Heart right ventricle (tissue), 16 donors: ENCODE data around the gene GMEB1. TPM values are rescaled to one million over a fixed set of nuclear protein-coding genes. Genes with fewer than 3 reads are reported as not detected.
A peak's percentile ranks its signal among the peaks of the same experiment; 100 is the strongest.
"Not testable (repeated sequence)": the region's sequence is repeated elsewhere in the genome, so short reads cannot be mapped to it uniquely, and the experiment has no call there.

Source experiments
- ATAC-seq, 8 donors: fragments of 200-7000 bp; cut with Tn5 transposase; one replicate each; pipeline ENCODE4 v1.9.1; 2020; ENCODE audit warnings: mild to moderate bottlenecking in 8 of 8, moderate library complexity in 8 of 8, moderate number of reproducible peaks in 1 of 8
- DNase-seq, 2 donors: peaks; one replicate each; pipeline ENCODE4 v3.0.0-alpha.2; 2020
- H3K27ac ChIP-seq, 10 donors: fragments of 200-600 bp; sonication (generic) in 2 of 10; one replicate each; pipeline versions ENCODE4 v1.5.0 to v1.8.0; 2020 to 2022; ENCODE audit warnings: mild to moderate bottlenecking in 3 of 10
- H3K27me3 ChIP-seq, 7 donors: fragments of 200-600 bp; one replicate each; pipeline ENCODE4 v1.8.0; 2021 to 2022; ENCODE audit warnings: mild to moderate bottlenecking in 2 of 7
- H3K36me3 ChIP-seq, 9 donors: fragments of 200-600 bp; sonication (generic) in 1 of 9; one replicate each; pipeline versions ENCODE4 v1.5.0 to v1.8.0; 2020 to 2022; ENCODE audit warnings: mild to moderate bottlenecking in 2 of 9
- H3K4me1 ChIP-seq, 9 donors: fragments of 200-600 bp; sonication (generic) in 1 of 9; one replicate each; pipeline versions ENCODE4 v1.5.0 to v1.8.0; 2020 to 2022; ENCODE audit warnings: mild to moderate bottlenecking in 4 of 9
- H3K4me3 ChIP-seq, 10 donors: fragments of 200-600 bp; sonication (generic) in 2 of 10; one replicate each; pipeline versions ENCODE4 v1.5.0 to v1.8.0; 2020 to 2022; ENCODE audit warnings: mild to moderate bottlenecking in 7 of 10, moderate library complexity in 2 of 10
- H3K9me3 ChIP-seq, 11 donors: fragments of 200-600 bp in 10 of 11; sonication (generic) in 2 of 11; one replicate each; pipeline versions ENCODE4 v1.5.0 to v1.8.0; 2013 to 2022; ENCODE audit warnings: mild to moderate bottlenecking in 2 of 11, control low read depth in 1 of 11, moderate library complexity in 1 of 11
- CTCF ChIP-seq, 9 donors: fragments of 200-600 bp; sonication (generic) in 2 of 9; IDR thresholded peaks; one replicate each; pipeline versions ENCODE4 v1.5.0 to v1.8.0; 2021 to 2022; ENCODE audit warnings: antibody characterized with exemption in 9 of 9, mild to moderate bottlenecking in 5 of 9, moderate library complexity in 1 of 9
- WGBS, 2 donors: extraction: QIAGEN DNeasy Blood & Tissue Kit; methylation state at CpG; one replicate each; pipeline ENCODE4 v1.1.7; 2013; ENCODE audit warnings: inconsistent platforms in 1 of 2; 5-methylcytosine and 5-hydroxymethylcytosine counted together
- intact Hi-C, 10 donors: fragments of 100-400 bp; cut with DNase I; formaldehyde crosslinking; loops; one replicate each; pipeline versions ENCODE4 v1.11.1 to v1.14.2; 2022
- polyA plus RNA-seq, 2 donors: library from polyadenylated mRNA; stranded (reverse); fragments of 200-250 nt; gene quantifications; one replicate each; pipeline ENCODE4 v1.2.3, GENCODE V29; 2013
- total RNA-seq, 10 donors: library from RNA; stranded (reverse); fragmentation: NEBNext Ultra II Directional in 3 of 10; extraction: Animal tissue kit (Norgen Biotek cat#: 25700) in 3 of 10; gene quantifications; one replicate each; pipeline versions ENCODE4 v1.2.1 to v1.2.4, GENCODE V29; 2021 to 2023
- donor health status: Arrhythmogenic right ventricular cardiomyopathy.
- donor health status: ischemic (EF 13 %, LVEDD 7.1; RV severe dilation, severe dysfunction).
- donor health status: healthy with polysubstance abuse.
- donor health status: DM: no; HTN: yes; CAD: no.
- donor health status: DM: no; HTN: no; CAD: no.
- donor health status: ischemic (EF 25% LVEDD 6.9; RV normal size, moderate dysfunction).
- donor health status: ischemic (EF 25% LVEDD 5.7; RV mildly dilated, moderate dysfunction).
- donor health status: healthy.
- donor health status: DM: yes; HTN: yes; CAD: no.
- donor health status: Ischemic cardiomyopathy.
- donor health status: ischemic (EF 35%, LVEDD 5.7; RV mildly dilated, moderate dysfunction).
- donor health status: nonischemic (EF 11% LVEDD 7.7; RV severe dilation, severe dysfunction).
- donor health status: DM: yes; HTN: yes; CAD: no.
- donor health status: PGD.
- donor health status: ischemic (EF 29% LVEDD 5.4; RV normal size, mild dysfunction).
- donor health status: nonischemic (EF 23%, LVEDD 6.1; RV moderate dilation, normal function).

Gene GMEB1
- total and polyA plus RNA-seq, 12 donors, result 2.0 to 7.4 (median 6.3) TPM

- no peak overlapping the region for H3K4me3 ChIP-seq
- ATAC-seq (no peak), DNase-seq (no peak)
- no peaks in the 10 kb centered on the region for H3K9me3 ChIP-seq
- 76 to 78% methylated on average over 7 of the region's 7 CpGs for WGBS, 2 donors
- no peaks in the 10 kb centered on the region for H3K36me3 ChIP-seq
- TF ChIP-seq CTCF (IDR thresholded peaks at IDR 0.05), result no peak
- H3K27me3 ChIP-seq, result no peaks in the 10 kb centered on the region
- H3K27ac ChIP-seq, result no peak overlapping the region
- intact Hi-C loops, result loop anchor here in 1 of 10 donors (10.0 kb wide), 1 partner anchor 61 kb away; no protein-coding TSS in a partner anchor
- H3K4me1 ChIP-seq, result peaks cover 5 to 14% (median 11%) of the 10 kb centered on the region in 9 donors
These were observed 4.6 kb upstream of the GMEB1 start for GRCh38 chr1:28663871-28664470.

DNA sequence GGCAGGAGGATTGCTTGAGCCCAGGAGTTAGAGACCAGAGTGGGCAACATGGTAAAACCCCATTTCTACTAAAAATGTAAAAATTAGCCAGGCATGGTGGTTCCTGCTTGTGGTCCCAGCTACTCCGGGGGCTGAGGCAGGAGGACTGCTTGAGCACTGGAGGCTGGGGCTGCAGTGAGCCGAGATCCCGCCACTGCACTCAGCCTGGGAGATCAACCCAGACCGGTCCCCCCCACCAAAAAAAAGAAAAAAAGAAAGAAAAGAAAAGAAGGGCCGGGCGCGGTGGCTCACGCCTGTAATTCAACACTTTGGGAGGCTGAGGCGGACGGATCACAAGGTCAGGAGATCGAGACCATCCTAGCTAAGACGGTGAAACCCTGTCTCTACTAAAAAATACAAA, 1.8 kb upstream of the GMEB1 start:
- TF ChIP-seq CTCF (IDR thresholded peaks at IDR 0.05), result no peak
- no peak overlapping the region for H3K27ac ChIP-seq
- H3K36me3 ChIP-seq, result no peaks in the 10 kb centered on the region
- peaks cover 5 to 26% (median 18%) of the 10 kb centered on the region in 9 donors for H3K4me1 ChIP-seq
- no peak overlapping the region for H3K4me3 ChIP-seq
- DNase-seq (no peak), ATAC-seq (no peak)
- no peaks in the 10 kb centered on the region for H3K9me3 ChIP-seq
- no peaks in the 10 kb centered on the region for H3K27me3 ChIP-seq
- WGBS, 2 donors, result 98% methylated on average over 12 of the region's 12 CpGs
- intact Hi-C loops, result loop anchor here in 1 of 10 donors (10.0 kb wide), 1 partner anchor 58 kb away; no protein-coding TSS in a partner anchor

GRCh38 chr1:28668956-28669723, 556 bp downstream of the GMEB1 start:
- peaks cover 5 to 26% (median 18%) of the 10 kb centered on the region in 9 donors for H3K4me1 ChIP-seq
- H3K27me3 ChIP-seq, result no peaks in the 10 kb centered on the region
- no peaks in the 10 kb centered on the region for H3K9me3 ChIP-seq
- 1% methylated on average over 46 to 63 of the region's 63 CpGs for whole genome bisulfite sequencing, 2 donors
- no peaks in the 10 kb centered on the region for H3K36me3 ChIP-seq
- ATAC-seq (peak; percentile 55 to 86 (median 75)), DNase-seq (peak; percentile 57 to 73)
- H3K27ac ChIP-seq, result peak overlapping the region; percentile 98 to 100 (median 100)
- TF ChIP-seq CTCF (IDR thresholded peaks at IDR 0.05), result no peak
- peak overlapping the region; percentile 93 to 100 (median 98) for H3K4me3 ChIP-seq
- intact Hi-C loops, result loop anchor here in 5 of 10 donors (1.0 to 10.0 kb wide), 3 partner anchors 21 to 56 kb away; partner anchors contain the start of genes RNU11 (in 2 of the 5) and TAF12 (in 2 of the 5)

GRCh38 chr1:28671254-28671780, 2.7 kb downstream of the GMEB1 start:
- Histone ChIP-seq H3K27me3 (no peaks in the 10 kb centered on the region), H3K27ac (no peak overlapping the region), H3K36me3 (no peaks in the 10 kb centered on the region), H3K4me3 (no peak overlapping the region), H3K9me3 (no peaks in the 10 kb centered on the region), H3K4me1 (peaks cover 5 to 35% (median 18%) of the 10 kb centered on the region in 9 donors)
- TF ChIP-seq CTCF (IDR thresholded peaks at IDR 0.05), result no peak
- DNase-seq (no peak), ATAC-seq (no peak)
- intact Hi-C loops, result no loop called here
- WGBS, 2 donors, result 94 to 97% methylated on average over 20 of the region's 20 CpGs

DNA sequence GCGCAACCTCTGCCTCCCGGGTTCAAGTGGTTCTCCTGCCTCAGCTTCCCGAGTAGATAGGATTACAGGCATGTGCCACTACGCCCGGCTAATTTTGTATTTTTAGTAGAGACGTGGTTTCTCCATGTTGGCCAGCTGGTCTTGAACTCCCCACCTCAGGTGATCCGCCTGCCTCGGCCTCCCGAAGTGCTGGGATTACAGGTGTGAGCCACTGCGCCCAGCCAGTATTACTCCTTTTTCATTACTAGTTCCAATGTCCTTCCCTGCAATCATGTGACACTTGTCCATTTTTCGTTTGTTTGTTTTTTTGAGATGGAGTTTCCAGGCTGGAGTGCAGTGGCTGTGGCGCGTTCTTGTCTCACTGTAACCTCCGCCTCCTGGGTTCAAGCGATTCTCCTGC, 4.4 kb downstream of the GMEB1 start:
- DNase-seq, H3K9me3 ChIP-seq, H3K36me3 ChIP-seq, H3K27ac ChIP-seq, intact Hi-C loops, H3K4me3 ChIP-seq, H3K27me3 ChIP-seq, ATAC-seq: not testable (repeated sequence)
- H3K4me1 ChIP-seq, result peaks cover 3 to 29% (median 14%) of the 10 kb centered on the region in 9 donors
- 96 to 97% methylated on average over 15 of the region's 15 CpGs for whole genome bisulfite sequencing, 2 donors
